ENCODE results near the gene PHF21B.

The PHF21B gene

GRCh38 chr22:44915441-44915840, 94.4 kb downstream of the PHF21B start (continued):
- TF ChIP-seq REST (tag by site-specific recombination; IDR thresholded peaks at IDR 0.05) (no peak), REPIN1 (tag by site-specific recombination; IDR thresholded peaks at IDR 0.05; ENCODE audit: low read depth) (no peak), ELK4 (IDR thresholded peaks at IDR 0.05; ENCODE audit: borderline replicate concordance, low read depth, low read length) (no peak), ZNF791 (tag by site-specific recombination; IDR thresholded peaks at IDR 0.05) (no peak), ZNF701 (tag by site-specific recombination; IDR thresholded peaks at IDR 0.05) (no peak)

GRCh38 chr22:44914026-44914721, 95.6 kb downstream of the PHF21B start:
- ChIA-PET CTCF (no interaction called here), POLR2A (no interaction called here)
- Histone ChIP-seq H3K36me3 (ENCODE audit: control insufficient read depth in 2 of 2, insufficient read depth in 1 of 2, low read length in 2 of 2) (no peaks in the 10 kb centered on the region; a peak in 1 of 3 replicates), H3K4me3 (ENCODE audit: low read depth, low read length) (no peak overlapping the region), H3K9me3 (ENCODE audit: control insufficient read depth, insufficient read depth, low read depth, low read length) (no peaks in the 10 kb centered on the region), H3K4me1 (ENCODE audit: control insufficient read depth, insufficient read depth, low read length) (no peaks in the 10 kb centered on the region), H3K27ac (ENCODE audit: extremely low read depth, low read depth, low read length) (no peak overlapping the region)
- no peak for TF ChIP-seq ZNF658 (tag by site-specific recombination; IDR thresholded peaks at IDR 0.05)
- TF ChIP-seq ZNF664 (tag by site-specific recombination; IDR thresholded peaks at IDR 0.05): no peak
- no peak for TF ChIP-seq ZNF561 (tag by site-specific recombination; IDR thresholded peaks at IDR 0.05; ENCODE audit: borderline replicate concordance)
- no peak for TF ChIP-seq ZNF626 (tag by site-specific recombination; IDR thresholded peaks at IDR 0.05)
- no peak for TF ChIP-seq ZNF155 (tag by site-specific recombination; IDR thresholded peaks at IDR 0.05)
- TF ChIP-seq ZNF26 (tag by site-specific recombination; IDR thresholded peaks at IDR 0.05): no peak
- no peak for TF ChIP-seq ZNF350 (tag by site-specific recombination; IDR thresholded peaks at IDR 0.05)
- TF ChIP-seq ZNF175 (tag by site-specific recombination; IDR thresholded peaks at IDR 0.05): no peak
- TF ChIP-seq PATZ1 (tag by site-specific recombination; IDR thresholded peaks at IDR 0.05): no peak

All from HEK293 (cell line).